ENCODE measurements around the gene CHFR. TPM values are rescaled to one million over a fixed set of nuclear protein-coding genes. Genes with fewer than 3 reads are reported as not detected.
A peak's percentile ranks its signal among the peaks of the same experiment; 100 is the strongest.
"Not testable (repeated sequence)": the region's sequence is repeated elsewhere in the genome, so short reads cannot be mapped to it uniquely, and the experiment has no call there.

Gene CHFR
- total RNA-seq, 1 donor from 2014 or later, result 36.8 TPM

DNA sequence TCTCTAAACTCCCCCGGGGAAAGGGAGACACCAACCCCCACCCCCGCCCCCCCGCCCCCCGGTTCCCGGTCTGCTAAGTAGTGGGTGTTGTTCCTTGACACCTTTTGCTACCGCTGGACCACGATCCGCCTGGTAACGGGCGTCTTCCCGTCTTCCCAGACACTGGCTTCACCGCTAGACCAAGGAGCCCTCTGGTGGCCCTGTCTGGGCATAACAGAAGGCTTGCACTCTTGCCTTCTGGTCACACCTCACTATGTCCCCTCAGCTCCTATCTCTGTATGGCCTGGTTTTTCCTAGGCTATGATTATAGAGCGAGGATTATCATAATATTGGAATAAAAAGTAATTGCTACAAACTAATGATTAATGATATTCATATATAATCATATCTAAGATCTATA is 78.0 kb downstream of the CHFR start:
- DNase-seq (ENCODE audit: low read depth), result peak; percentile 25

DNA sequence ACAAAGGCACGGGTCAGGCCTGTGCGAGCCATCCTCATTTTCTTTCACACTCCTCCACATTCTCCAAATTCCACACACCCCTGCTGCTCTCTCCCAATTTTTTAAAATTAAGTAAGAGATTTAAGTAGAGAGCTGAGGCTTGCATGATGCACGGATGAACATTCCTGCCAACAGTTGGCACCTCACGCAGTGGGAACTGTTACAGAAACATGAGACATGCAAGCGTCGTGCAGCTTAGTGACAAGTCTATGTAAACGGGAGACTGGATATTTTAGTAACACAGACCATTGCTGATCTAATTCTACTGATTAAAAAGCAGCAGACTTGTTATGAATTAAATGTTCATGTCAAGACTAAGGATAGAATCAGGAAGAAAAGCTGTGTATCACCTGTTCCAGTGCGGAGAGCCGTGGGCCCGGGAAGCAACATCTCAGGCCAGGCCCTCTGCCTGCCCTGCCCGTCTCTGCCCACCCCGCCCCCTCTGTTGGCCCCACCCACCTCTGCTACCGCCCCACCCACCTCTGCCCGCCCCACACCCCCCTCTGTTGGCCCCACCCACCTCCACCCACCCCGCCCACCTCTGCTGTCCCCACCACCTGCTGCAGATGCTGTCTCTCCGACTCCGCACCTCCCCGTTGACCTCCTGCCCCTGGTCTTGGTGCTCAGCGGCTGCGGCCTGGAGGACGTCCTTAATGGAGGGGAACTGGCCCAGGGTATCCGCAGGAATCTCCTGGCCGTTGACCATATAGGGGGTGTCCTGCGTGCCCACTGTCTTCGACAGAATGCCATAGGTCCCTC is 79.9 kb downstream of the CHFR start:
- DNase-seq (ENCODE audit: low read depth), result no peak

DNA sequence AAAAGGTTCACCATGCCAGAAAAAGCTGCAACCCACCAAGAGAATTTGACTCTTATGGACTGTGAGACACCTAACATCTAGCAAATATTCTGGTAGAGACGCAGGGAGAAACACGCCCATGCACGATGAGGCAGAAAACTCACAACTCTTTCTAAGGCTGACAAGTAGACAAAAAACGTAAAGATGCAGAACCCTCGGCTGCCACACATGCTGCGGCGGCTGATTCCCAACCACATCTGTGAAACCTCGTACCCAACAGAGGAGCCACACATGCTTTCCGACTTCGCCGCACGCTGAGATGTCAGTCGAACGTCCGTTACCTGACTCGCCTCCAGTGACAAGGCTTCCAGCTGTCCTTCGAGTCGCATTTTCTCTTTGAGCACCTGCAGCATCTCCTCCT is 80.5 kb downstream of the CHFR start:
- no peak for DNase-seq (ENCODE audit: low read depth)

DNA sequence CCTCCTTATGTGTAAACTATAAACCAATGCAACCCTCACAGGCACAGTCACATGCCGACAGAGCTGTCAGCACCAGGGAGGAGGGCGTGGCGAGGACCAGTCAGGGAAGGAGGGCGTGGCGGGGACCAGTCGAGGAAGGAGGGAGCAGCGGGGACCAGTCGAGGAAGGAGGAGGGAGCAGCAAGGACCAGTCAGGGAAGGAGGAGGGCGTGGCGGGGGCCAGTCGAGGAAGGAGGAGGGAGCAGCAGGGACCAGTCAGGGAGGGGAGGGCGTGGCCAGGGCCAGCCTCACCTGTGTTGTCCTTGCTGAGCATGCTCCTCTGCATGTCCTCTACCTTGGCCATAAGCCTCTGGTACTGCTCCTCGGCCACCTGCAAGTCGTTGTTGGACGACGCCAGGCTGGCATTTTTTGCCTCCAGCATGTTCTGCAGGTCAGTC is 83.0 kb downstream of the CHFR start:
- DNase-seq (ENCODE audit: low read depth), result no peak

DNA sequence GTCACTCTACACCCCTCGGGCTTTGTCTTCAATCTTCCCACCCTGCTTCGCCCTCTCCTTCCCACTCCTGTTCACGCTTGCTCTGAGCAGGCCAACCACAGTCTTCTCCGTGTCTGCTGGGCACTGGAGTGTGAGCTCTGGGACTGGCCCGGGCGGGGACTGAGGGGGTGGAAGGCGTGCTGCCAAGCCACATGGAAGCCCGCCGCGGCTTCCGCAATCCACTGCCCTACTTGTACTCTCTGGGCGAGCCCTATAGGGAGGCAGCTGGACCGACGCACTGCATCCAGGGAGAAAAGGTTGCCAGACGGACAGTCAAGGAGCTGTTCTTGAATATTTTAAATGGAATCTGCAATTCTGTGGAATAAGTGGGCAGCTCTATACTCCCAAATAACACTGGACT is 83.5 kb downstream of the CHFR start:
- DNase-seq (ENCODE audit: low read depth), result no peak

DNA sequence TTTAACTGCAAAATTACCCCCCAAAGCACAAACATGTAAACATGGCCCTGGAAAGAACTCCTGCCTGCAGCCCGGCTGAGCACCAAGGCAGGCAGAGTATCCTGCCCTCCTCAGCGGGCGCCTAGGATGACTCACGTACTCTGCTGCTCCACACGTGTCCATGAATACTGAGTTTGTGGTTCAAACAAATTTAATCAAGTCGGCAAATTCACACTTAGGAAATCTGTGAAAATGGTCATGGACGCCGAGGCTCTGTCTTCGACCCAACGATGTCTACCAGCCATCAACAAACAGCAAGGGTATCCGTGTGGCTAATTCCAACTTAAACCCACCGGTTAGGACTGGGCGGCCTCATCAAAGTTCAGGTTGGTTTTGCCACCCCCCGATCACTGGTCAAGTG is 84.3 kb downstream of the CHFR start:
- DNase-seq (ENCODE audit: low read depth), result no peak

DNA sequence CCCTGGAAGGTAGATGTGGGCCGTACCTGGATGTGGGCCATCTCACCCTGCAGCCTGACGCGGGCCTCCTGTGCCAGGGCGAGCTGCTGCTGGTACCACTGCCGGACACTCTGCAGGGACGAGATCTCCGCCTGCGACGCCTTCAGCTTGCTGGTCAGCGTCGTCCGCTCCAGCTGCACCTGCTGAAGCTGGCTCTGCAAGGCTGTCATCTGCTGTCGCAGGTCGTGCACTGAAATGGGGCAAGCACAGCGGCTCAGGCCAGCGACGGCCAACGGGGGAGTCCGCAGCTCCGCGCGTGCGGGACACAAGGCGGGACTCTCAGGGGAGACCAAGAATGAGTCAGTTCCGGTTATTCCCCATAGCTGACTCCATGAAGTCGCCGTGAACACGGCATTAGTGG is 85.7 kb downstream of the CHFR start:
- DNase-seq (ENCODE audit: low read depth), result no peak

DNA sequence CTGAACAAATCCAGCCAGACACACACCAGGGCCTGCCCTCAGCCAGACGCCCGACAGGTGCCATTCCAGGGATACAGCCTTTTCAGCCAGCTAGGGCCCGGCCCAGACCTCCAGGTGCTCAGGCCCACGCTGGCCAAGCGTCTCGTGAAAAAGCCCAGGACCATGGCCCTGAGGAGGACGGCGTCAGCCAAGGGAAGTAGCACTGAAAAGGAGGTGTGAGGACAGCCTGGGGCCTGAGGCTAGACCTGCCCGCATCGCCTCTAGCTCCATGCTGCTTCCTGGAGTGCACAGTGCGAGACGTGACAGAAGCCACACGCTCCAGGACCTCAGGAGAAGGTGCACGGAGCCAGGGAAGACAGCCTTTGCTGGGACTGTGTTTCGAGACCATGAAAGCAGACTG is 88.6 kb downstream of the CHFR start:
- no peak for DNase-seq (ENCODE audit: low read depth)

DNA sequence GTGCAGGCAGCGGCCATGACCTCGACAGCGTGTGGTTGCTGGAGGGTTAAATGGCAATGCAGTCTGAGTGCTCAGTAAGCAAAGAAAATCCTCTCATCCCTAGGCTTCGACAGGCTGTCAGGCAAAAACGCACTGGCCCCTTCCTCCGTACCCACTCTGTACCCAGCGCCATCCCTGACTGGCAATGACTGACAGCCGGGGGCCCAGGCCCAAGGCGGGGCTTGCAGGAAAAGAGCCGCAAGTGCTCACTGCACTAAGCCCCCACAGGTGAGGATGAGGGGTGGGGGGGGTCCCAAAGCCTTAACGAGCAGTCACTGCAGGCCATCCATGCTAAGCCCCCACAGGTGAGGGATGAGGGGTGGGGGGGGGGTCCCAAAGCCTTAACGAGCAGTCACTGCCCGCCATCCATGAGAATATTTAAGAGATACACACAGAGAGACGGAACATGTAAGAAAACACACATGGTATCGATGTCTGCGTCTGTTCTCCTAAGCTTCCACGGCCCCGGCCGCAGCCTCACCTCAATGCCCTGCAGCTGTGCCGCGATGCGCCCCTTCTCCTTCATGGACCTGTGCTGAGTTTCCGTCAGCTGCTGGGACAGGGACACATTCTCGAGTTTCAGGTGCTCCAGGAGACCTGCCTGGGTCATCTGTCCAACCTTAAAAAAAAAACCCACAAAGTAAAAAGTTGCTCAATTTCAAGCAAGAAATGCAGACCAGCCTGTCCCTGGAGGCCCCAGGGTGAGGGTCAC is 89.4 kb downstream of the CHFR start:
- no peak for DNase-seq (ENCODE audit: low read depth)

DNA sequence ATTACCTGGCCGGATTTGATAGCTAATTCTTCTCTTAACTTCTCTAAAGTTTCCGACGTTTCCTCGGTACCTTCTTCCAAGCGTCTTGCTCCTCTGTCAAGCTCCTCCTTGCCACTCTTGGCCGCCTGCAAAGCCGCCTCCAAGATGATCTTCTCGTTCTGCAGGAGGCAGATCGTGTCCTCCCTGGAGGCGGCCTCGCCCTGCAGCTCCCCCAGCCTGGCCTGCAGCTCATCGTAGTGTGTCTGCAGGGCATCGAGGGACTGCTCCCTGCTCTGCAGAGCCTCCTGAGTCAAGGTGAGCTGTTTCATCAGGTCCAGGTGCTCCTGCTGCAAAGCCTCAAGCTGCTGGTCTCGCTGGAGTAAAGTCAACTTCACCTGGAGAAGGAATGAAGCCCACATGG is 91.6 kb downstream of the CHFR start:
- DNase-seq (ENCODE audit: low read depth), result no peak

DNA sequence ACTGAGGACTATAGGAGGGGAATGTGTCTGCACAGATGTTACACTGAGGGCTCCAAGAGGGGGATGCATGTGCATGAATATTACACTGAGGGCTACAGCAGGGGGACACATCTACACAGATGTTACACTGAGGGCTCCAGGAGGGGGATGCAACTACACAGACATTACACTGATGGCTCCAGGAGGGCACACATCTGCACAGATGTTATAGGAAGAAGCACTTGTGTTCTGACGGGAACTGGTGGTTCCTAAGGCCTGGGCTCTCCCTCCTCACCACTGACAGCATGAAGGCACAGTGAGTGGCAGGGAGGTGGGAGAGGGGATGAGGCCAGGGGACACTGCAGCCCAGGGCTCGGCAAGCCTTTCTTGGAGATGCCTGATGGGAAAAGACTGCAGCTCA is 95.5 kb downstream of the CHFR start:
- DNase-seq (ENCODE audit: low read depth), result not testable (repeated sequence)

DNA sequence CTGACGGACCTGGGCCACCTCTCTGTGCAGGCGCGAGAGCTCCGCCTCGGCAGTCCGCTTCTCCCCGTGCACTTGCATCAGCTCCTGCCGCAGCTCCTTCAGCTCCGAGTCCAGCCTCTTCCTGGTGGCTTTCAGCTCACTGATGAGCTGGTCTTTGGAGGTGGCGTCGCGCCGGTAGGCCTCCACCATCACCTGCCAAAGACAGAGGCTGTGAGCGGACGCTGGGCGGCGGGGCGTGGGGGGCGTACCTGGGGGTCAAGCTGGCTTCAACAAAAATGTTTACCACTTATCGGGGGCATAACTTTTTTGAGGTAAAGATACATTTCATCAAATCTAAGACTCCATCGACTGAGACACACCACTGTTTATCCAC is 98.3 kb downstream of the CHFR start:
- DNase-seq (ENCODE audit: low read depth), result no peak

DNA sequence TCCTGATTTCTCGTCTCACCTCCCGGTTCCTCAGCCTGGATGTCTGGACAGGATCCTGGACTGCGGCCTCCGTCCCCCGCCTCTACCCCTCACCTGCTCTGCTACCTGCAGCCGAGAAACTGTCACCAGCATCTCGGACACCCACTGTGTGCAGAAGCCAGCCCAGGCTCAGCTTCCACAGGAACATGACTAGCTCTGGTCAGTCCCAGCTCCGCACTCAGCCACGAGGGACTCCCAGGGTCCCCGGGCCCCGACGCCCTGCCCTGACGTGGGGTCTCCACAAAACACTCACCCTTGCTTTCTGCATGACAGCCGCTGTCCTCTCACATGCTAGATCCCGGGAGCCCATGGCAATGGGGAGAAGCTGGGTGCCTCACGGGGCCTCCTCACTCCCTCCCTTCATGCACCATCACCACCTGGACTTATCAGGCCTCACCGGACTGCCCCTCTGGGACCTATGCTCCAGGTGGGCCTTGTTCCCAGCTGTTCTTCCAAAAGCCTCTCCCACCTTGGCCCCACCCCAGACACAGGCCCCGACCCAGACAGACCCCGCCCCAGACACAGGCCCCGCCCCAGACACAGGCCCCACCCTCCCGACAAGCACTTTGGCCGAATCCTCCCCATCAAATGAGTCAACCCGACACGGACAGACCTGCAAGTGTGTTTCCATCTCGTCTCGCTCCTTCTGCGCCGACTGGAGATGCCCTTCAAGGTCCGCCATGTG is 98.9 kb downstream of the CHFR start:
- no peak for DNase-seq (ENCODE audit: low read depth)

DNA sequence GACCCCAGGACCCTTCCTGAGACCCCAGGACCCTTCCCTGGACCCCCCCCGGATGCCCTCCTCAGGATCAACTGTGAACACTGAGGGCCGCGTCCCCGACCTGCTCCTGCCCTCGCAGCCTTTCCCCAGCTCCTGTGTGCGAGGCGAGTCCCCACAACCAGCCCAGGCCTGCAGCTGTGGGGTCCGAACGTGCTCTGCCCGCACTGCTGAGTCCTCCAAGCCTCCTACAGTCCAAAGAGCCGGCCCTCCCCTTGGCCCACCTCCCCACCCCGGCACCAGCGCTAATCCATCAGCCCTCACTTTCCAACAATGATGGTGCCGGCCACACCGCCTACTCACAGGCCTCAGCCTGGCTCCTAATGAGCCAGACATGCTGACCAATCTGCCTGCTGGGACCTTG is 99.5 kb downstream of the CHFR start:
- DNase-seq (ENCODE audit: low read depth), result no peak

DNA sequence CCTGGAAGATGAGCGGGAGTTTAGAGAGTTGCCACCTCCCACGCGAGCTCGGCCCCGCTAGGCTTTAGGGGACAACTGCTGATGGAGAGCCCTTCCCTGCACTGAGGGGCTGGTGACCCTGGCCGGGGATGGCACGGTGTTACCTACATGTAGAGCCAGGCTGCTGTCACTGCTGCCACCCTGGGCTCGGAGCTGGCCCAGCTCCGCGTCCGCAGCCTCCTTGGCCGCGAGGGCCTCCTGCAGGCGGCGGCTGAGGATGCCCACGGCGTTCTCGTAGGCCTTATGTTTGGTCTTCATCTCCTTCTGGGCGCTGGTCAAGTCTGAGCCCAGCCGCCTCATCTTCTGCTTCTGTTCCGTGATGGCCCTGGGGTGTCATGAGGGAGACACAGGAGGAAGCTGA is 101.2 kb downstream of the CHFR start:
- no peak for DNase-seq (ENCODE audit: low read depth)

DNA sequence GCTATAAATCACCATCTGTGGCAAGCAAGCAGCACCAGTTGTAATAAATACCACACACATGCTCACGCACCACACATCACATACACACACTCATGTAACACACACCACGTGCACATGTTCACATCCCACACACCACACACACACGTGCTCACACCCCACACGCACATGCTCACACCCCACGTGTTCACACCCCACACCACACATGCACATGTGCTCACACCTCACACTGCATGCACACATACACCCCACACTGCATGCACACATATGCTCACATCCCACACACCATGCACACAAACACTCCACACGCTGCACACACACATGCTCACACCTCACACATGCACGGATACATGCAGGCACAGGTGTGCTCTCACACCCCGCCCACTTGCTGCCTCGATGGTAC is 102.8 kb downstream of the CHFR start:
- no peak for DNase-seq (ENCODE audit: low read depth)

DNA sequence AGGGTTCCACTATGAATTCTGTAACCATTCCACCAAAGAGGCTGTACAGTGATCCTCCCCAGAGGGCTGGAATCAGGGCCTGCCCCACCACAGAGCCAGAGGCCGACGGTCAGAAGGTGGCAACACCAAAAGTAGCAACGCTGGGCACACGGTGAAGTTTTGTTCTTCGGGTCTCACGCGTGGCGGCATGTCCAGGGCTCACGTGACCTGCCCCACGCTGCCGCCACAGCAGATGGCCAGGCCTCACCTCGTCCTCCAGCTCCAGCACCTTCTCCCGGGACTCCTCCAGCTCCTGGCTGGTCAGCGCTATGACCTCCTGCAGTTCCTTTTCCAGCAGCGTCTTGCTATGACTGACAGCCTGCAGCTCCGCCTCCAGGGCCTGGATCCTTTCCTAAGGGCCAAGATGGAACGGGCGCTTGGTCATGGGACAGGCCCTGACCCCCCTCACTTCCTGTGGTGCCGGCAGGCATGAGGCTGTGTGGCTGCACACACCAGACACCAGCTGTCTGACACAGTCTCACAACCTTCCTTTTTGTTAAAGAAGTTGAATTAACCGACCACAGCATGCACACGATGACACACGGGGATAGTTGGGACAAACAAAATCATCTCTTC is 103.4 kb downstream of the CHFR start:
- DNase-seq (ENCODE audit: low read depth), result no peak

Other genes starting within 250 kb of the CHFR start
- gene POLE, start 200.3 kb downstream of the CHFR start, total RNA-seq, result 13.3 and 13.7 TPM in 2 replicates
- gene PXMP2, start 200.0 kb downstream of the CHFR start, total RNA-seq, result 10.5 and 23.1 TPM in 2 replicates
- gene PGAM5, start 176.8 kb downstream of the CHFR start, total RNA-seq, result 53.1 and 104 TPM in 2 replicates
- 111 and 116 TPM in 2 replicates for gene ANKLE2, start 125.8 kb downstream of the CHFR start, total RNA-seq
- 93.6 and 150 TPM in 2 replicates for gene GOLGA3, start 58.7 kb downstream of the CHFR start, total RNA-seq
- gene ZNF605, start 68.7 kb upstream of the CHFR start, total RNA-seq, result 5.0 and 25.3 TPM in 2 replicates
- 8.5 and 12.6 TPM in 2 replicates for gene ZNF26, start 98.8 kb upstream of the CHFR start, total RNA-seq
- gene ZNF84, start 149.9 kb upstream of the CHFR start, total RNA-seq, result 18.1 and 49.9 TPM in 2 replicates
- gene ZNF140, start 193.3 kb upstream of the CHFR start, total RNA-seq, result 21.2 and 27.7 TPM in 2 replicates
- 0.52 and 2.0 TPM in 2 replicates for gene ZNF891, start 242.7 kb upstream of the CHFR start, total RNA-seq
- 5.9 and 18.1 TPM in 2 replicates for gene ZNF10, start 243.0 kb upstream of the CHFR start, total RNA-seq

Data from renal cortical epithelial cell (primary cell).